GM18951 (cell line): Measurements from ENCODE around the gene OPCML.

Source experiments
- POLR2A ChIP-seq: IDR thresholded peaks from 4 replicates; pipeline ENCODE4 v1.6.1; 2011; ENCODE audit warnings: mild to moderate bottlenecking; ENCODE audit not compliant: insufficient read length, insufficient read depth; ENCODE audit errors: extremely low read depth
- in situ Hi-C: fragments of 300-500 bp; cut with MboI; formaldehyde crosslinking; loops from one replicate; pipeline ENCODE4 v1.12.0; 2022; ENCODE audit warnings: low sequenced_read_pairs, mixed read lengths, inconsistent platforms; ENCODE audit not compliant: unreplicated experiment

OPCML gene

GRCh38 chr11:132904607-132905006 is 627.7 kb downstream of the OPCML start:
- in situ Hi-C loops, result no loop called here

GRCh38 chr11:132904091-132904490 is 628.2 kb downstream of the OPCML start:
- TF ChIP-seq POLR2A, result no peak

More at GRCh38 chr11:132904607-132905006, 627.7 kb downstream of the OPCML start:
- TF ChIP-seq POLR2A, result no peak

GRCh38 chr11:132901638-132902471 is 630.4 kb downstream of the OPCML start:
- in situ Hi-C loops, result no loop called here
- TF ChIP-seq POLR2A, result no peak

More at GRCh38 chr11:132904091-132904490, 628.2 kb downstream of the OPCML start:
- in situ Hi-C loops, result no loop called here

GRCh38 chr11:132898676-132899075 is 633.6 kb downstream of the OPCML start:
- TF ChIP-seq POLR2A, result no peak
- in situ Hi-C loops, result no loop called here

DNA sequence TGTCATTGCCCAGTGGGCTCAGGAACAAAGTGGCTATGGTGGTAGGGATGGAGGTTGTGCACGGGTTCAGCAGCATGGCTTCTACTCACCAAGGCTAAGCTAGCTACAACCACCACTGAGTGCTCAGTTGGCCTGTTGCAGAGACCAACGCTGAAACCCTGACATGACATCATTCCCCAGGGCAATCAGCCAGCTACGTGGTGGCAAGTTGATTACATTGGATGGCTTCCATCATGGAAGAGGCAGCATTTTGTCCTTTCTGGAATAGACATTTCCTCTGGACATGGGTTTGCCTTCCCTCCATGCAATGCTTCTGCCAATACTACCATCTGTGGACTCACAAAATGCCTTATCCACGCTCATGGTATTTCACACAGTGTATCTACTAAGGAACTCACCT is 634.3 kb downstream of the OPCML start:
- in situ Hi-C loops, result no loop called here
- no peak for TF ChIP-seq POLR2A

DNA sequence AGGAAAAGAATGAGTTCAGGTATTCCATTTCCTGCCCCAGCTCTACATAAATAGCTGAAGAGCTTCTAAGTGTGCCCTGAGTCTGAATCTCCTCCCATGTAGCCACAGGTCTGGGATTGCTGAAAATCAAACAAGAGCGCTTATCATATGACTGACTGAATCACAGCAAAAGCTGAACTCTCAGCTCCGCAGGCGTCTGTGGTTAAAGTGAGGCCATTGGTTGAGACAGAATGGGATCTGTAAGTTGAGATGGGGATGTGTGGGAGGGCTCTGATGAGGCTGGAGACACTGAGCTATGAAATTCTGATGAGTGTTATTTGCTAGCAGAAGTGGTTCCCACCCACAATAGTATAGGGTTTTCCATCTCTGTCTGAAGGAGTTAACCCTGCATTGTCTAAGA is 637.0 kb downstream of the OPCML start:
- TF ChIP-seq POLR2A, result no peak
- in situ Hi-C loops, result no loop called here

DNA sequence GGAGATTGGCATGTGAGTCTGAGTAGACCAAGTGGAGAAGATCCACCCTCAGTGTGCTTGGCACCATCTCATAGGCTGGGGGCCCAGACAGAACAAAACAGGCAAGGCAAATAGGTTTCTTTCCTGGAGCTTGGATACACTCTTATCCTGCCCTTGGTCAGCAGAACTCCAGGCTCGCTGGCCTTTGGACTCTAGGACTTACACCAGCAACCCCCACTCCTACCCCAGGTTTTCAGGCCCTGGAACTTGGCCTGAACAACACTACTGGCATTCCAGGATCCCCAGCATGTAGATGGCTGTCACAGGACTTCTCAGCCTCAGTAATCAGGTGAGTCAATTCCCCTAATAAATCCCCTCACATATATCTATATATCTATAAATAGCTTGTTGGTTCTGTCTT is 637.7 kb downstream of the OPCML start:
- in situ Hi-C loops, result no loop called here
- TF ChIP-seq POLR2A, result no peak

- in situ Hi-C loops, result no loop called here
- TF ChIP-seq POLR2A, result no peak
These were observed 639.4 kb downstream of the OPCML start for GRCh38 chr11:132892876-132893275.

DNA sequence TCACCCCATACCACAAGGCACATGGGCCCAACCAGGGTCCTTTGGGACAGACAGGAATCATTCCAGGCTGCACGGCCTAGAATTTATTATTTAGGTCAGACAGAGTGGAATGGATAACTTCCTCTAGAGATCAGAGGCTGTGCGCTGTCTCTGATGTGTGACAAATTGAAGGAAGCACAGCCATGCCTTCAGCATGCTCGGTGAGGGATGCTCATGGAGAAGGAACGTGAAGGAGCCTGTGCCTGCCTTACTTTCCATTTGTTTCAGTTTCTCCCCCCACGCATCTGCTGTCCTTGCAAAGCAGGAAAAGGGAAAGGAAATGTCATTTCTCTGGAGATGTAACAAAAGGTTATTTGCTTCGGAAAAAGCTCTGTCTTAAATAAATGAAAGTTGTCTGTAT is 644.1 kb downstream of the OPCML start:
- in situ Hi-C loops, result no loop called here
- TF ChIP-seq POLR2A, result no peak

DNA sequence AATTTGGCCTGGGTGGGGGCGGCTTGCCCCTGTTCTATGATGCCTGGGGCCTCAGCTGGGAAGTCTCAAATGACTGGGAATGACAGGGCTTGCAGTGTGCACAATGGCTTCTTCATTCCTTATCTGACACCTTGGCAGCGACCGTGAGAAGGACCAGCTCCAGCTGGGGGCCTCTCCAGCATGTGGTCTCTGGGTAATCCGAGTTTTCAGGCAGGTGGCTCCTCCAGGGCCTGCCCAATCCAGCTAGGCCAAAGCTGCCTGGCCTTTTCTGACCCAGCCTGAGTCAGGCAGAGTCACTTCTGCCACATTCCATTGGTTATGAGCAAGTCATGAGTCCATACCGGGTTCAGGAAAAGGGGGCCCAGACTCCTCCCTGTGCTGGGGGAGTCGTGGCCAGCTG is 646.0 kb downstream of the OPCML start:
- no peak for TF ChIP-seq POLR2A
- in situ Hi-C loops, result no loop called here

GRCh38 chr11:132883241-132883640 is 649.1 kb downstream of the OPCML start:
- TF ChIP-seq POLR2A, result no peak
- in situ Hi-C loops, result no loop called here

GRCh38 chr11:132881622-132882021 is 650.7 kb downstream of the OPCML start:
- TF ChIP-seq POLR2A, result no peak
- in situ Hi-C loops, result no loop called here

DNA sequence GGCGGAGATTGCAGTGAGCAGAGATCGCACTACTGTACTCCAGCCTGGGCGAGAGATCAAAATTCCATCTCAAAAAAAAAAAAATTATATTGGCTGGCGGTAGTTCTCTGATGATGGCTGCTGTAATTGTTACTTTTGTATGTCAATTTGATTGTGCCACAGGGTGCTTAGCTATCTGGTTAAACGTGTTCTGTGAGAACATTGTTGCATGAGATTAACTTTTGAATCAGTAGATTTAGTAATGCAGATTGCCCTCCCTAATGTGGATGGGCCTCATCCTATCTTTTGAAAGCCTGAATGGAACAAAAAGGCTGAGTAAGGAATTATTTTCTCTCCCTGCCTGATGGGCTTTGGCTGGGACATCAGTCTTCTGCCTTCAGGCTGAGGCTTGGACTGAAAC is 654.2 kb downstream of the OPCML start:
- in situ Hi-C loops, result no loop called here
- no peak for TF ChIP-seq POLR2A

- in situ Hi-C loops, result no loop called here
These were observed 655.6 kb downstream of the OPCML start for GRCh38 chr11:132876705-132877104.

More at GRCh38 chr11:132876705-132877104, 655.6 kb downstream of the OPCML start:
- TF ChIP-seq POLR2A, result no peak
